Colon (tissue), 2 donors: ENCODE data around the gene POLG2.
"Not testable (repeated sequence)": the region's sequence is repeated elsewhere in the genome, so short reads cannot be mapped to it uniquely, and the experiment has no call there.

Source experiments
- FAIRE-seq: peaks from 2 replicates; lab custom pipeline; 2012; peaks lifted over from hg19 to GRCh38; lab: Jason Lieb, UNC
- donor health status: control.
- donor health status: control.

Gene POLG2

DNA sequence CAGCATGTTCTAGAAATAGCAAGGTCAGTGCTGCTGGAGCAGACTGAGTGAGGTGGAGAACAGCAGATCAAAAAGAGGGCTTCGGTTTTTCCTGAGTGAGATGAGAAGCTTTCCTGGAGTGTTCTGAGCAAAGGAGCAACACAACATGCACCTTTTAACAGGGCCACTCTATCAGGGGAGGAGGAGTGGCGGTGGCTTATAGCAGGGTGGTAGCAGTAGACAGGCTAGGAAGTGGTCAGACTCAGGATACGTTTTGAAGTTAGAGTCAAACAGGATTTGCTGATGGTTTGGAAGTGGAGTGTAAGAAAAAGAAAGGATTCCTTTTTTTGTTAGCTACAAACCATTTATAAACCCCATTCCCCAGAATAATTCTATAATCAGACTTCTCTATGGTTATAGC, 12.5 kb downstream of the POLG2 start:
- no peak for FAIRE-seq

DNA sequence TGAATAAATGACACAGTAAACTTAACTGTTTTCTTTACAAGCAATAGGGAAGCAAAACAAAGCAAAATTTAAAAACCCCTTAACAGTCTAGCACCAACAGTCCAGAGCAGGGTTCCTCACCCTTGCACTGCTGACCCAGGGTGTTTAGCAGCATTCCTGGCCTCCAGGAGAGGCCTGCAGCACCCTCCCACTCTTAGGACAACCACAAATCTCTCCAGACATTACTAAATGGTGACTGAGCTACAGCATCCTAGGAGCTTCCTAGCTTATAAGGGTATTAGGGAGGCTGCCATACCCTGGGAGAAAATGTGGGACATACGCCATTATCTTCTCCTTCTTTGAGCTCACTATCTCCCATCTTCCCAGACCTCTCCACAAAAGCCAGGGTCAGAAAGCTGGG, 15.9 kb downstream of the POLG2 start:
- no peak for FAIRE-seq

DNA sequence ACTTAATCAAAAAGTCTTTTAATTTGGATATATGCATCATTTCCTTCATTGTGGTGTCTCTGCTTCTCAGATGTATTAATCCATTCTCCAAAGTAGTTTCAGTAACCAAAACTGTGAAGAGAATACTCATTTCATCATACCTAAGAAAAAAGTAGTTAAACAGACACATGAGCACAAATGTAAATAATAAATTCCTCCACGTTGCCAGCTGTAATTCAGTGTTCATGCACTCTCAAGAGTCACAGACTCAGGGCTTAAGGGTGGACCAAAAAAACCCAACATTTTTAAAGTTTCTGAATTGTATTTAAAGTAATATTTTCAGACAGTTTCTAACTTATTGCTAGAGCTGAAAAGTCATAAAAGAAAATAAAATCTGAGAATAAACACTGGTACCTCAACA, 19.0 kb downstream of the POLG2 start:
- no peak for FAIRE-seq

DNA sequence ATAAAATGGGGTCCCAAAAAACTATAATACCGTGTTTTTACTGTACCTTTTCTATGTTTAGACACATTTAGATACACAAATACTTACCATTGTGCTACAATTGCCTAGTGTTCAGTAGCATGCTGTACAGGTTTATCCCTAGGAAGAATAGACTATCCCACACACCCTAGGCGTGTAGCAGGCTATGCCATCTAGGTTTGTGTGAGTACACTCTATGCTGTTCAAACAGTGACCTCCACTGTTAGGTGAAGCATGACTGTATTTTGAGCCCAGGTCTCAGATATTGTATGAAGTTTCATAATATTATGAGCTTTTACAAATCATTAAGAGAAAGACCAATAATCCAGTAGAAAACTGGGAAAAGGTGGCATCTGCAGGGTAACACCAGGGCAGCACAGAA, 24.3 kb downstream of the POLG2 start:
- no peak for FAIRE-seq

DNA sequence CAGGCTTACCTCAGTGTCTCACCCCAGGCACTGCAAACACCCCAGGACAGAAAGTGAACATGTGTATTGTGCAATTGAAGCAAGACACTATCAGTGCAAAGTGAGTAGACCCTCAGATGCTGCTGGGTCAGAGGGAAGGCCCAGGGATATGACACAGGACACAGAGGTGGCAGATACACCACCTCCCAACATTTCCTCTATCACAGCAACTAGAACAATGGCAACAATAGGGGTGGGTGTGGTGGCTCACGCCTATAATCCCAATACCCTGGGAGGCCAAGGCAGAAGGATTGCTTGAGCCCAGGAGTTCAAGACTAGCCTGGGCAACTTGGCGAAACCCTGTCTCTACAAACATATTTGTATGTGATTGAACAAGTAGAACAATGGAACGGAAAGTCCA, 25.4 kb downstream of the POLG2 start:
- no peak for FAIRE-seq

DNA sequence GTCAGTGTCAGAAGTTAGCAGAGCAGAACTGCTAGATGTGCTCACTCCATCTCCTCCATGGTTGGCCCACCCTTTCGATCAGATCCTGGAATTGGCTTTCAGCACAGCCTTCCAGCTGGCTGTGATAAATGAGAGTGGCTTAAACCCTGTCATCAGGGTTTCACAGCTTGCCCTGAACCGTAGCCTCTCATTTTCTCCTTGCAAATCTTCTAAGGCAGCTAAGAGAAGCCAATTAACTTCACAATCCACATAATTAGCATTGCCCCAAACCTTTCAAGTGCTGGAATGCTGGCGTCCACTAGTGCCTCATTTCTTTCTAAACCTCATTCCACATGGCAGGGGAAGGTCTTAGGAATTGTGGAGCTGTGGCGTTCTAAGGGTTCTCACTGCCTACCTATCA, 26.2 kb downstream of the POLG2 start:
- no peak for FAIRE-seq

DNA sequence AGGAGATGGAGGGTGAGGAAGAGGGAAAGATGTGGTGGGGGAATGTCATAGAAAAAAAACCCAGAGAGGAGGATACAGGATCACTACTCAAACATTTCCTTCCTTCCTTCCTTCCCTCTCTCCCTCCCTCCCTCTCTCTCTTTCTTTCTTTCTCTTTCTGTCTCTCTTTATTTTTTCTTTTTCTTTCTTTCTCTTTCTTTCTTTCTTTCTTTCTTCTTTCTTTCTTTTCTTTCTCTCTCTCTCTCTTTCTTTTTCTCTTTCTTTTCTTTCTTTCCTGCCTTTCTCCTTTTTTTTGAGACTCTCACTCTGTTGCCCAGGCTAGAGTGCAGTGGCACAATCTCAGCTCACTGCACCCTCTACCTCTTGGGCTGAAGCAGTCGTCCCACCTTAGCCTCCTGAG, 30.0 kb downstream of the POLG2 start:
- FAIRE-seq = not testable (repeated sequence)

DNA sequence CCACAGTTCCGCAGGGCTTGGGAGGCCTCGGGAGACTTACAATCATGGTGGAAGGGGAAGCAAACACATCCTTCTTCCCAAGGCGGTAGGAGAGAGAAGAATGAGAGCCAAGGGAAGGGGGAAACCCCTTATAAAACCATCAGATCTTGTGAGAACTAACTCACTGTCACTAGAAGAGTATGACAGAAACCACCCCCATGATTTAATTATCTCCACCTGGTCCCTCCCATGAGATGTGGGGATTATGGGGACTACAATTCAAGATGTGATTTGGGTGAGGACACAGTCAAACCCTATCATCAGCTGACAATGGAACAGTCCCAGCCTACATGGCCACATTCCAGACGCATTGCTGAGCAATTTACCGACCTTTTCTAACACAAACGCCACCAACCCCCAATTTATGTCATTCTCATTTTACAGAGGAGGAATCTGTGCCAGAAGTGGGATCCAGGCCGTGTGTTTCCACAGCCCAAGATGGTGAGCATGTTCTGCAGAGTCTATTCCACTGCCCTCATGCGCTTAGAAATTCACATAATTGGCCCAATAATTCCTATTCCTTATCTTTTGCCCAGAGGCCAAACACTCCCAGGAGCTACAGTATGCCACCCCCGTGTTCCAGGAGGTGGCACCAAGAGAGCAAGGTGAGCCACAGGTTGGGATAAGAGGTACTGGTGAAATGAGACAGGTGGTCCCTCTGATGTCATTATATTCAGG, 30.7 kb downstream of the POLG2 start:
- no peak for FAIRE-seq

DNA sequence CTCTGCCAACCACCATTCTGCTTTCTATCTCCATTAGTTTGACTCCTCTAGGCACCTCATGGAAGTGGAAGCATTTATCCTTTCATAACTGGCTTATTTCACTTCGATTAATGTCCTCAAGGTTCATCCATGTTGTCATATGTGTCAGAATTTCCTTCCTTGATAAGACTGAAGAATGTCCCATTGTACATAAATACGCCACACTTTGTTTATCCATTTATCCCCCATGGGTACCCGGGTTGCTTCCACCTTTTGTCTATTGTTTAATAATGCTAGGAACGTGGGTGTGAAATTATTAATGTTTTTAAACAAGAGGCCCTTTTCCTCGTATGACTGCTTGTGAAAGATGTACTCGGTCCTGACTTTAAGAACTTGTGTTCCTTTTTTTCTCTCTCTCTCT, 35.1 kb downstream of the POLG2 start:
- FAIRE-seq = no peak

DNA sequence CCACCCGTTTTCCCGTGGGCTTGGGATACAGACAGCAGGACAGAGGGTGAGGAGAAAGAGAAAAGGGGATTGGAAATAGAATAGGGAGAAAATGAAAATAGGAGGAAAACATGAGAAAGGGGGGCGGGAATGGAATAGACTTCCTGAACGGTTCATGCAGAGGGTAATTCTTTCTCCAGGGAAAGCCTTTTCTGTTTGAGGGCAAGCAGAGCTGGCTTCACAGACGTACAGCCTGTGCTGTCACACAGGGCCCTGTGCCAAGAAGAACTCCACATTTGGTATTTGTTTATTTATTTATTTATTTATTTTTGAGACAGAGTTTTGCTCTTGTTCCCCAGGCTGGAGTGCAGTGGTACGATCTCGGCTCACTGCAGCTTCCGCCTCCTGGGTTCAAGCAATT, 35.9 kb downstream of the POLG2 start:
- no peak for FAIRE-seq

DNA sequence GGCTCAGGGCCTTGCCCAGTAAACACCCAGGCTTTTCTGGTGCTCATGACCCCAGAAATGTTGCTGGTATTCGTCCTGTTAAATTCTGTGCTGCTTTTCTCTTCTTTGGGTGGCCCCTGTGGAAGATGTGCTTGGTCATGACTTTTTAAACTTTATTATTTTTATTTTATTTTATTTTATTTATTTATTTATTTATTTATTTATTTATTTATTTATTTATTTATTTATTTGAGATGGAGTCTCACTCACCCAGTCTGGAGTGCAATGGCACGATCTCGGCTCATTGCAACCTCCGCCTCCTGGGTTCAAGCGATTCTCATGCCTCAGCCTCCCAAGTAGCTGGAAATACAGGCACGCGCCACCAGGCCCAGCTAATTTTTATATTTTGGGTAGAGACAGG, 37.0 kb downstream of the POLG2 start:
- not testable (repeated sequence) for FAIRE-seq

DNA sequence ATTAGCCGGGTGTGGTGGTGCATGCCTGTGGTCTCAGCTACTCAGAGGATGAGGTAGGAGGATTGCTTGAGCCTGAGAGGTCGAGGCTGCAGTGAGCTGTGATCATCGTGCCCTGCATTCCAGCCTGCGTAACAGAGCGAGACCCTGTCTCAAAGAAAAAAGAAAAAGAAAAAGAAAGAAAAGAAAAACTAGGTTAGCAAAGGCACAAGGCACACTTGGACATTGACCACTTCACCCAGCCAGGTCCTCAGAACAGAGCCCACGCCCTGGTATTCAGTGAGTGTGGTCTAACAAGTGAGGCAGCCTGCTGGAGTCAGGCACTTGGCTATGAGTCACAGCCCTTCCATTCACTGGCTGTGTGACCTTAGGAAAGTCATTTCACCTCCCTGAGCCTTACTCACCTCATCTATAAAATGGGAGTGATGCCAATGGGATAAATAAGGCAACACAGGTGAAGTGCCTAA, 37.5 kb downstream of the POLG2 start:
- FAIRE-seq = no peak

DNA sequence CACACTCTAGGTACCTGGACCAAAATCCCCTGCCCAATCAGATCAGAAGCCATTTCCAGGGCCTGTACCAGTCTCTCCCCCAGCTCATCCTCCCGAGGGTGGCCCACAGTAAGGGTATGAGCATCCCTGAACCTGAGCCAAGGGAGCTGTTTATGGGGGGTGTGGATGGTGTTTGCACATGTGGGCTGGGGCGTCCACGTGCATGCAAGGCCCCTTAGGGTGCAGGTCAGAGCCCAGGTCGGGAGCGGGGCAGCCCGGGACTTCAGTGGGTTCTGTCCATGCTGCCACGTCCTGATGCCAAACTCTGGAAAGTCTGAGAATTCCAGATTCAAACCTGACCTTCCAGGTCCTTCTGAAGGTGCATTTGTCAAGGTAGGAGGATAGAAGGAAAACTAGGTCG, 38.1 kb downstream of the POLG2 start:
- FAIRE-seq = no peak

DNA sequence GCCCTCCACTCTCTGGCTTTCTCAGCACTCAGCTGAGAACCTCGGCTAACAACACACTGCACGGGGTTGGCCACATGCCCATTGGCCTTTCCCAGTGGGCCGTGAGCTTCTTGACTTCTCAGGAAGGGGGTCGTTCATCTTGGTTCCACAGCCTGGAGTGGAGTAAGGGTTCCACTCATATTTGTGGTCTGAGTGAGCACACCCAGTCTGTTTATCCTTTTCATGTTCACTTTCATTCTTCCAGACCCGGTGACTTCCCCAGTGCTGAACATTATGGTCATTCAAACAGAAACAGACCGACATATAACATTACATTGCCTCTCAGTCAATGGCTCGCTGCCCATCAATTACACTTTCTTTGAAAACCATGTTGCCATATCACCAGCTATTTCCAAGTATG, 39.7 kb downstream of the POLG2 start:
- FAIRE-seq = no peak

DNA sequence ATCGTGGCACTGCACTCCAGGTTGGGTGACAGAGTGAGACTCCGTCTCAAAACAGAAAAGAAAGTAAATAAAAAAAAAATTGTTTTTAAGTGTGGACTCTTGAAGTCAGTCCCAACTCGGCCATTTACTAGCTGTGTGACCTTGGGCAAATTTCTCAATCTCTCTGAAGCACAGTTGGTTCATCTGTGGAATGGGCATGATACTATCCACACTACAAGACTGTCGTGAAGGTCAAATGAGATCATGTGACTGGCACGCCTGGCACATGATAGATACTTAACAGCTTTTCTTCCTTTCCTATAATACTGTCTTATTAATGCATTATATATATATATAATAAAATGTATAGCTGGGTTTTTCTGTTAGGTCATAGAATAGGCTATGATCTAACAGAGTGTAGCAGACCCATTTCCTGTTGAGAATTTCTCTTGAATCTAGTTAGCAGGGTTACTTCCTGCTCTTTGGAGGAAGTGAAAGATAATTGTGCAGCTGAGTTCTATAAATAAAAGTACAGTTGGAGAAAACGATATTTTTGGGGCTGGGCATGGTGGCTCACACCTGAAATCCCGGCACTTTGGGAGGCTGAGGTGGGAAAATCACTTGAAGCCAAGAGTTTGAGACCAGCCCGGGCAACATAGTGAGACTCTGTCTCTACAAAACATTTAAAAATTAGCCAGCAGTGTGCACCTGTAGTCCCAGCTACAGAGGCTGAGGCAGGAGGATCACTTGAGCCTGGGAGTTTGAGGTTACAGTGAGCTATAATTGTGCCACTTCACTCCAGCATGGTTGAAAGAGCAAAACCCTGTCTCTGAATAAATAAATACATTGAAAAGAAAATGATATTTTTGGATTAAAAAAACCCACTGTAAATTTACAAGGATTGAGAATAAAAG, 40.6 kb downstream of the POLG2 start:
- FAIRE-seq = no peak

DNA sequence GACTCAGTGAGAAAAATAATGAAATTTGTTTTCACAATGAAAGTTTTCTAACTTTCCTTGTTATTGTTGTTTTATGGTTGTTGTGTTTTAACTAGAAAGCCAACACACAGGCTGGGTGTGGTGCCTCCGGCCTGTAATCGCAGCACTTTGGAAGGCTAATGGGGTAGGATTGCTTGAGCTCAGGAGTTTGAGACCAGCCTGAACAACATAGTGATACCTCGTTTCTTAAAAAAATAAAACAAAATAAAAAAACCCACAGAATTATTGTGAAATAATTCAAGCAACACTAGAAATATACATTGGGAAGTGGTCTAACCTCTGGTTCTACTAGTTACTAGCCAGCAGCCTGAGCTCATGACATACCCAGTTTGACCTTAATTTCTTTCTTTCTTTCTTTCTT, 47.3 kb downstream of the POLG2 start:
- FAIRE-seq = no peak

DNA sequence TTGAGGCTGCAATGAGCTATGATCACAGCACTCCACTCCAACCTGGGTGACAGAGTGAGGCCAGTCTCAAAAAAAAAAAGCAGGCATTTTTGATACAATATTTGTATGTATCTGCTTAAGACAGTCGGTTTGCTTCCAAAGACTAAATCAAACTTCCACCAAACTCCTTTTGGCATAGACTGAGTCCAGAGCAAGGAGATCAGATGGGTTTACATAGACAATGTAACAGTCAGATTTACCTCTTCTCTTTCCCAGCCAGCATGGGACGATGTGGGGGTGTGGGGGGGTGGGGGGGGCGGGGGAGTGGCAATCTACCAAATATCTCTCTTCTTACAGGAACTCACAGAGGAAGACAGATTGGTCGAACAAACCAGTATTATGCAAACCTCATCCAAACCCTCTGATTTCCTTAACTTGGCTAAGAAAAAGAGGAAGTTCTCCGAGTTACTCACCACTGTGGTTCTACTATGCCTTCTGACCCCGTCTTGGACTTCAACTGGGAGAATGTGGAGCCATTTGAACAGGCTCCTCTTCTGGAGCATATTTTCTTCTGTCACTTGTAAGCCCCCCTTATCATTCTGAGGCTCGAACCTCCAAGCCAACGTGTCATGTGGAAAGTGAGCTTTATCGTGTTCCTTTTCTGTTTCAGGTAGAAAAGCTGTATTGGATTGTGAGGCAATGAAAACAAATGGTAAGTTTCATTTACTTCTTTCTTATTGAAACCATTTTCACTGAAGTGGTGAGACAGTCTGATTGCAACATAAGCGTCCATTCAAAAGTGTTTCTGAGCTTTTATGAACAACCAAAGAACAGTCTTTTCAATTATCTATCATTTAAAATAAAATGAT, 48.0 kb downstream of the POLG2 start, which contains the start of gene MILR1:
TSS of gene MILR1 (plus strand) at position 451 of the 848 bp plus-strand sequence. CDS start at position 505, 54 bp downstream.
- FAIRE-seq = no peak

DNA sequence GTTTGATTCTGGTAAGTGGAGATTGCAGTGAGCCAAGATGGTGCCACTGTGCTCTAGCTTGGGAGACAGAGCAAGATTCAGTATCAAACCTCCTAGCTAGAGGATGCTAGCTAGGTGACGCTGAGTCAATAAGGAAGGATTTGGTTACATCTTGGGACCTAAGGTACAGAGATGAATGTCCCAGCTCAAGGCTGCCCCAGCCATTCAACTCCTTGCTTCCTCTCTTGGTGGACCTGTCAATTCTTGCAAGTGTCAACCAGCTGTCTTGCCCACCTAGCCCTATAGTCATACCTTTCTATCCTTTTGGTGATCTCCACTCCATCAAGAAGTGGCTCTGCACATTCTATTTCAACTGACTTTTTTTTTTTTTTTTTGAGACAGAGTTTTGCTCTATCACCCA, 49.3 kb downstream of the POLG2 start:
- no peak for FAIRE-seq

DNA sequence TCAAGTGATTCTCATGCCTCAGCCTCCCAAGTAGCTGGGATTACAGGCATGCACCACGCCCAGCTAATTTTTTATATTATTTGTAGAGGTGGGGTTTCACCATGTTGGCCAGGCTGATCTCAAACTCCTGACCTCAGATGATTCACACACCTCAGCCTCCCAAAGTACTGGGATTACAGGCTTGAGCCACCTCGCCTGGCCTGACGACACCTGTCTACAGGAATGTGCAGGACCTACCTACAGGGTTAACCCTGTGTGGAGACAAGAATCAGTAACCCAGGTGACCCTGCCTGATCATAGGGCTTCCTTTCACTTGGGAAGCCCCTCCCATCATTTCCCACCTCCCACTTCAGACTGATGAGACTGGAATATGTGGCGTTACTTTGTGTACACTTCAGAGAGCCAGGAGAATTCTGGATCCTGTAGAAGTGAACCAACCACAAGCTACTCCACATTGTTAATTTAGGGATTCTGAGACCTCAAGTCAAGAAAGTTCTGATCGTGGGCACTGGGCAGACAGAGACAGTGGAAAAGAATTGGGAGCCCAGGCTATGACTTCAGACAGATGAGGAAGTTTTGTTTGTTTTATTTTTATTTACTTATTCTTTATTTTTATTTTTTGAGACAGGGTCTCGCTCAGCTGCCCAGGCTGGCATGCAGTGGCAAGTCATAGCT, 53.6 kb downstream of the POLG2 start:
- no peak for FAIRE-seq

DNA sequence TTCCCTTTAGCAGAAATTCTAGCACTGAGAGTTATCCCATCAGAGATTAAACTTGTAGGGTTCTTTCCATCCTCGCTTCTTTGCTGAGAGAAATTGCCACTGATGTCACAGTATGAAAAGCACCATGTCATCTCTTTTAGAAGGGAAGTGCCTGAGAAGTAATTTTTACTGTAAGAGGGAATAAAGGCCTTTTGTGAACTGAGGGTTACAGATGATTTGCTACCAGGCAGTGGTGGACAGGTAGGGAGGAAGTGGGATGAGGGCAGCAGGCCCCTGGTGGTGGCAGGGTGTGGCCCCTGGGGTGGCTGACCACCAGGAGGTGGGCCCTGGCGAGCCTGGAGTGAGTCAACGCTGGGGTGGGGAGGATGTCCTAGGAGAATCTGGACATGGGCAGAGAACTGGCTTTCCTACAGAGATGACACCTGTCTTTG, 54.3 kb downstream of the POLG2 start:
- FAIRE-seq = no peak

DNA sequence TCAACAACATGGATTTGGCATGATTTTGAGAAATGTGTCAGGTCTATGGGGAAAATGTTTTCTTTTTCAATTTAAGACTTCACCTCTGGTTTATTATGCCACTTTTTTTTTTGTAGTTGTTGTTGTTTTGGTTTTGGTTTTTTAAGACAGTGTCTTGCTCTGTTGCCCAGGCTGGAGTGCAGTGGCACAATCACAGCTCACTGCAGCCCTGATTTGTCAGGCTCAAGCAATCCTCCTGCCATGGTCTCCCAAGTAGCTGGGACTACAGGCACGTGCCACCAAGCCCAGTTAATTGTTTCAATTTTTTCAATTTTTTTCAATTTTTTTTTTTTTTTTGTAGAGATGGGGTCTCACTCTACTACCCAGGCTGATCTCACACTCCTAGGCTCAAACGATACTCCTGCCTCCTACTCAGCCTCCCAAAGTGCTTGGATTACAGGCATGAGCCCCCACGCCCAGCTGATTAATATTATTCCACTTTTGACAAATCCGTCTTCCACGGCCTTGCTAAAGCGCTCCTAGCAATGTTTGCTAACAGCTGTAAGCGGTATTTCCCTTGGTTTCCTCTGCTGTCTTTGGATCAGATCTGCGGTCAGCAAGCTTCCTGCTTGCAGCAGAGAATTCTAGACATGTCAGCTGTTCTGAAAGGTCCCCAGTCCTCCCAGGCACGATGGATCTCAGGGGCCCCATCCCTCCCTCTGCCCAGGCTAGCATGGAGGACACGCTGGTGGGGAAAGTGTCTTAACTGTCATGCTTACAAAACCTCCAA, 54.9 kb downstream of the POLG2 start:
- no peak for FAIRE-seq
